HG03103 (cell line): ENCODE results near the gene SERINC3.

ENCODE experiments used
- ATAC-seq: cut with Tn5 transposase; IDR thresholded peaks from one replicate; pipeline ENCODE4 v1.9.1; 2021; ENCODE audit warnings: low read depth; ENCODE audit not compliant: unreplicated experiment

The SERINC3 gene

DNA sequence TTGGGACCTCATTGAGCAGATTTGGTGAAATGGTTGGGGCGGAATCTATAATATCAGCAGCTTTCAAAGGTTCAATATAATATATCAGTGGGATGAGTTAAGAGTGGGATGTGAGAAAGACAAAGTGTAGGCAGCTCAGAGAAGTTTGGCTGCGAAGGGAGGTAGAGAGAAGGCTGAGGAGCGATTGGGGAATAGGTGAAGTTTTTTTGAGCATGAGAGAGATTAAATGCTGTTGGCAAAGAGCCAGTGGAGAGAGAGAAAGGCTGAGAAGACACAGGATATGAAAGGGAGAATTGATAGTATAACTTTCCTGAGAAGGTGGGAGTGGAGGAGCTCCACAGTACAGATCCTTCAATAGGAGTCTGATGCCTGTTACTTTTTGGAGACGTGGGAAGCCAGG lies 12.1 kb upstream of the SERINC3 start:
- no peak for ATAC-seq

DNA sequence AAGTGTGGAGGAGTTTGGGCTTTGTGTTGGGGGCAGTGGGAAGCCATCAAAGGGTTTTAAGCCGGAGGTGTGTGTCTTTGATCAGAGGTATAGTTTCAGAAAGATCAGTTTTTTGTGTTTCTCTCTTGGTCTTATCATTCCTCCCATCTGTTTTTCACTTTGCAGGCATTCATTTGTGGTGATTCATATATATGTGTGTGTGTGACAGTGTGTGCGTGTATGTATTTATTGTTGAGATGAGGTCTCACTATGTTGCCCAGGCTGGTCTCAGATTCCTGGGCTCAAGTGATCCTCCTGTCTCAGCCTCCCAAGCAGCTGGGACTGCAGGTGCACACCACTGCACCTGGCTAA lies 11.1 kb upstream of the SERINC3 start:
- ATAC-seq = no peak

DNA sequence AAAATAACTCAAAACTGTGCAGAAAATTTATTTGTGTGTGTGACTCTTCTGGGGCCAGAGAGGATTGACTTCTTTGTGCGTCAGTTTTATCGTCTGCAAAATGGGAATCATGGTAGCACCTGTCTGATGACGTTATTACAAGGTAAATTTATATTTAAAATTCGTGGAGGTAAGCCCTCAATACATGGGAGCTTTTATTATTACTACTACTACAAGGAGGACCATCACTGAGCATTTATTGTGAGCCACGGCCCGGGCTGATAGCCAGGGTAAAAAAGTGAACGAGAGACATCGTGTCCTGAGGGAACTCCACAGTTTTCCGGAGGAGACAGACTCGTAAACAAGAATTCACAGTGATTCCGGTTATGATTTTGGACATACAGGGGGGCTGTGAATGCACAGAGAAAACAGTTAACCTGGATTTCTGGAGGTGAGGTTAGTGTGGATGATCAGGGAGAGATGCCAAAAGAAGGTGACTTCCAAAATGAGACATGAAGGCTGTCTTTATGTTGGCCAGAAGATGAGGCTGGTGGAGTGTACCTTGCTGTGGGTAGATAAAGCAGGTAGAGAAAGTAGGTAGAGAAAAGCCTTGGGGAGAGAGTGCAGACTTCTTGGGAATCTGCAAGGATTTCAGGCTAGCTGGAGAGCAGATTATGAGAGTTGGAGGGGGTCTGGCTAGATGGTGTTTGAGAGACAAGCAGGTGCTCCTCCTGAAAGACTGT lies 10.6 kb upstream of the SERINC3 start:
- ATAC-seq = no peak

DNA sequence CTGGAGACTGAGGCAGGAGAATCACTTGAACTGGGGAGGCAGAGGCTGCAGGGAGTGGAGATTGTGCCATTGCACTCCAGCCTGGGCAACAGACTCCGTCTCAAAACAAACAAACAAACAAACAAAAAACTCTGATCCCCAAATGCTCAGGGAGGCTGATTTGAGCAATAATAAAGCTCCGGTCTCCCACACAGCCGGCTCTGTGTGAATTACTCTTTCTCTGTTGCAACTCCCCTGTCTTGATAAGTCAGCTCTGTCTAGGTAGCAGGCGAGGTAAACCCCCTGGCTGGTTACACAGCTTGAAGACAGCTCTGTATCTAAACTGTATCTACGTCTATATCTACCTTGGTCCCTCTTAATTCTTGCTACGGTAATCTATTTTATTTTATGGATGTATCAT lies 6.4 kb upstream of the SERINC3 start:
- ATAC-seq = no peak

DNA sequence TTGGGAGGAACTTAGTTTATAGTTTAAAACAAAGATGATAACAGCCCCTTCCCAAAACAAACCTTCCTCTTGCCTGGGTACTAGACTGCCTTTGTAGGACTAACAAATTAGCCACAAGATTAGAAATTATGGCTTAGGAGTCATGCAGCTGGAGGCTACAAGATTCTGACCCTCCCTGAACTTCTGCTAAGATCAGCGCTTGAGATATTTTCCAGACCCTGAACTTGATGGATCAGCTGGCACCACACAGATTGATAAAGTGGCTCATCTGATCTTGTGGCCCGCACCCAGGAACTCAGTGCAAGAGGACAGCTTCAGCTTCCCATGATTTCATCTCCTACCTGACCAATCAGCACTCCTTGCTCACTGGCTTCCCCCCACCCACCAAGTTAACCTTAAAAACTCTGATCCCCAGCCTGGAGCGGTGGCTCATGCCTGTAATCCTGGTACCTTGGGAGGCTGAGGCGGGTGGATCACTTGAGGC lies 5.9 kb upstream of the SERINC3 start:
- no peak for ATAC-seq

DNA sequence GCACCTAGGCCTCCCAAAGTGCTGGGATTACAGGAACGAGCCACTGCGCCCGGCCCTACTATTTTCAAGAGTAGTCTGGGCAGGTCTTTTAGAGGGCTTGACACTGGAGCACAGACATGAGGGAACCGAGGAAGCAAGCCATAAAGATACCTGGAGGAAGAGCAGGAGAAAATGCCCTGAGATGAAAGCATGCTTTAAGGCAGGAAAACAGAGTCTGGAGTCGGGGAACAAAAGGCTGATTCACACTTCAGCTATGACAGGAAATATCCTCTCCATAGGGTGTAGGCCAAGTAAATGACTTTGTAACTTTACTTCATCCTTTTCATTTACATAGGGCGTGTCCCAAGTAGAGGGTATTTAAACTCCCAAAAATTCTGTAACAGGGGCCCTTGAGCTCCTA lies 4.3 kb upstream of the SERINC3 start:
- no peak for ATAC-seq

DNA sequence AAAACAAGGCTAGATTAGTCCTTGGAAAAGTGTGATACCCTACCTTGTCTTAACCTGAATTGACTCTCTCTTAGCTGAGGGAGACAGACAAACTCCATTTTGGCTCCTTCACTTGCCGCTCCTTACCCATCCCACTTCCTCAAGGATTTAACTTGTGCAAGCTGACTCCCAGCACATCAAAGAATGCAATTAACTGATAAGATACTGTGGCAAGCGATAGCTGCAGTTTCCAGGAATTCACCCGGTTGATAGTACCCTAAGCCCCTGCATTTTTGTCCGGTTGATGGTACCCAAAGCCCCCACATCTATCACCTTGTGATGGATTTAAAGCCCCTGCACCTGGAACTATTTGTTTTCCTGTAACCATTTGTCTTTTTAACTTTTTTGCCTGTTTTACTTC lies 1.9 kb upstream of the SERINC3 start:
- no peak for ATAC-seq

DNA sequence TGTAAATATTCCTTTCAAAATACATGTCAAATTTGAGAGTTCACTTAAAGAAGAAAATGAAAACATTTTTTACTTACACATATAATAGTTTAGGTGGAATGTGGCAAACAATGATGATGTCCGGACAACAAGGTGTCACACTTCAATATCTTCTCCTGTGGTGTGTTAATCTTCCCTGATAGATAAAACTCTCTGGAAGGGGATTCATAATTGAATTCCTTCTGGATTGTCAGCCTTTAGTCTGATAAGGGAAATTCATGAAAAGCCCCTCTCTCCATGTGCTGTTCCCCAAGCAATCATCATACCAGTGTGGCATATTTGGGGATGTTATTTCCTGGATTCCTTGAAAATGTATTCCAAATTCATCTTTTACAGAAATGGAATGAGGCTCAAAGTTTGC lies 971 bp upstream of the SERINC3 start:
- ATAC-seq = no peak

DNA sequence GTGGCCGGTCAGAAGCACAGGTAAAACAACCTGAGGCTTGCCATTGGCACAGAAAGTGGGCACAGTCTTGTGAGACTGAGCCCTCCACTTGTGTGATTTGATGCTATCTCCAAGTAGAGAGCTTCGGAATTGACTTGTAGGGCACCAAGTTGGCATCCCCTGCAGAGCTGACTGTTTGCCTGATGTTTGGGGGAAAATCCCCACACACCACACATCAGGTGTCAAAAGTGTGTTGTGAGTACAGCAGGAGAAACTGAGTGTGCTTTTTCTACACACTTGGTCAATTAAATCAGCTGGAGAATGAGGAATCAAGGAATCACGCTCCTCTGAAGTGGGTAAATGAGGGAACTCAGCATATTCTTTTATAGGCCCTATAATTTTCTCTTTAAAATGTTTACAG lies 989 bp downstream of the SERINC3 start:
- ATAC-seq = no peak

DNA sequence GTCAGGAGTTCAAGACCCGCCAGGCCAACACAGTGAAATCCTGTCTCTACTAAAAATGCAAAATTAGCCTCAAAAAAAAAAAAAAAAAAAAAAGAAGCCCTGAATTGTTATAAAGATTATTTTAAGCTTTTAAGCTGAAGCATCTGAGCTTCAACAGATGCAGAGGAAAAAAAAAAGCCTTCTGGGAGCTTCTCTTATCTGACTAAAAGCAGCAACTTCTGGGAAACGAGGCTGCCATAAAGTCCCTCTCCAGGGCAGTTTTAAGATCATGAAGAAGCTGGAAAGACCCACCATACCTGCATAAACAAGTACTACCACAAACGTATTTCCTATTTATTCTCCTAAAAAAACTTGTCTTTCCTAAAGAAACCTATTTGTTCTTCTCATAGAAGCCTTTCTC lies 3.6 kb downstream of the SERINC3 start:
- ATAC-seq = no peak

DNA sequence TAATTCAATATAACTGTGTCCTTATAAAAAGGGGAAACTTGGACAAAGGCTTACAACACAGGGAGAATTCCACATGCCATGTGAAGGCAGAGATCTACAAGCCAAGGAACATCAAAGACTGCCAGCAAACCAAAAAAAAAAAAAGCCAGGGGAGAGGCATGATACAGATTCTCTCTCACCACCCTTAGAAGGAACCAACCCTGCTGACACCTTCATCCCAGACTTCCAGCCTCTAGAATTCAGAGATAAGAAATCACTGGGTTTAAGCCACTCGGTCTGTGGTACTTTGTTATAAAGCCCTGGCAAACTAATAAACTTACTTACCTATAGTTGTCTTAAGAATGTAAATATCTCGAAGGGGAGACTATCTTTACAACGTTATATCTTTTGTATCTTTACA lies 4.4 kb downstream of the SERINC3 start:
- ATAC-seq = no peak

DNA sequence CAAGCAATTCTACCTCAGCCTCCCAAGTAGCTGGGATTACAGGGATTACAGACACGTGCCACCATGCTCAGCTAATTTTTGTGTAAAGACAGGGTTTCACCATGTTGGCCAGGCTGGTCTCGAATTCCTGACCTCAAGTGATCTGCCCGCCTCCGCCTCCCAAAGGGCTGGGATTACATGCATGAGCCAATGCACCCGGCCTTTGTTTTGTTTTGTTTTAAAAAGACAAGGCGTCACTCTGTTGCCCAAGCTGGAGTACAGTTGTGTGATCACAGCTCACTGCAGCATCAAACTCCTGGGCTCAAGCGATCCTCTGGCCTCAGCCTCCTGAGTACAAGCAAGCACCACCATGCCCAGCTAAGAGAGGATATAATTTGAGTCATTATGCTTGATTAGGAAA lies 5.4 kb downstream of the SERINC3 start:
- ATAC-seq = no peak

DNA sequence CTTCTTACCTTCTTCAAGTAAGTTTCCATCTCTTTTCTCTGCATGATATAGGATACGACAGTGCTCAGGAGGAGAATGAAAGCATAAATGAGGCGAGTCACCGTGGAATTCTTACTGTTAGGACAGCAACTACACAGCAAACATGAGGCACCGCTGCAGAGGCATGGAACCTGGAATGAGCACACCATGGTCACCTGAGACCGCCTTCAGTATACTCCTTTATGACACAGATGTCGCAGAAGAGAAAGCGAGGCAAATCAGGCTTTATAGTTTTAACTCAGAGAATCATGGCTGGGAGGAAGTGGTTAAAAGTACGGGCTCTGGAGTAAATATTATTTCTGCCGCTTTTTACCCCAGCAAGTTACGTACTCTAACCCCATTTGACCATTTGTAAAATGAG lies 8.0 kb downstream of the SERINC3 start:
- no peak for ATAC-seq

DNA sequence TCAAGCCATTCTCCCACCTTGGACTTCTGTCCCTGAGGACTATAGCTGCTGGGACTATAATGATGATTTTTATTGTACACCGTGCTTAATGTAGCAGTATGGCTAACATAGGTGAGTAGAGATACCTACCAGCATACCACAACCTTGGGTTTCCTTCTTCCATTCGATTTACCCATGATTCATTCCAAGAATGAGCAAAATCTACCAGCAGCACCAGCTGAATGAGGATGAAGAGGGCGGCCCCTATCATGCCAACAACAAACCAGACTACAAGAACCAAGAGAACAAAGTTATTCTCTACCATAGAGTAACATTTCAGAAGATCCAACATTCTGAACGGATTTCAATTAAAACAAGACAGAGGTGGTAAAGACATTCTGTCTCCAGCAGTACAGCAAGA lies 12.1 kb downstream of the SERINC3 start:
- ATAC-seq = no peak

DNA sequence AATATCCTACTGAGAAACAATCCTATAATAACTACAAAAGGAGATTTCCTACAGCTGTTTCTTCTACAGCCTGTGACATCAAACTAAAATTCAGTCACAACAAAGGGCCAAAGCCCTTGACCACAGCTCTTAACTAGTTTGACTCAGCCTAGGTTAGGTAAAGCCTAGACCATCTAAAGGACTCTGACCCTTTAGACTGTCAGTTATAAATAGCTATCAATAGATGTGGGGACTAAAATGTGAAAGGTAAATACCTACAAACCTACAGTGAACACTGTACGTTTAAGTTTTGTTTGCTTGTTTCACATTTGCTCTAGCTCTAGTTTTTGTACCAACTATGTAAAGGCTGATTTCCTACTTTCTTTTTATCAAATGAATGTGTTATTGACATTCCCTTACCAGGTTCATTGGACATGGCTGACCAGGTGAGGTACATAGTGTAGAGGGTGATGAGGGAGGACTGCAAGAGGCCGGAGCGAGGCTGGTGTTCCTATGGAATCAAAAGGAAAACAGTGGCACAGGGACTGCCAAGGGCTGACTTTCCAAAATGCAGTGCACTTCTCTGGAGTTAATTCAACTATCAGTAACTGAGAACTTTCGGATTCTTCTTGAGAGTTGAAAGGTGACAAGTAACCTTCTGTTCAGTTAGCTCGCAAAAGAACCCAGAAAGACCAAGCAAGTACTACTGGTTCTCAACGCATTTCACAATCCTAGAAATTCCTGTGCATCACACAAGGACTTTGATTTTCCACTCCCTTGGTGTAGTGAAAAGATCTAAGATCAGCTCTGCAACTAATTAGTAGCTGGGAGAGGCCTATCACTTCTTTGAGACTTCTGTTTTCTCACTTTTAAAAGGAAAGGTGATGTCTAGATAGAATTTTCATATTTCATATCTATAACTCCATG lies 17.2 kb downstream of the SERINC3 start:
- no peak for ATAC-seq

DNA sequence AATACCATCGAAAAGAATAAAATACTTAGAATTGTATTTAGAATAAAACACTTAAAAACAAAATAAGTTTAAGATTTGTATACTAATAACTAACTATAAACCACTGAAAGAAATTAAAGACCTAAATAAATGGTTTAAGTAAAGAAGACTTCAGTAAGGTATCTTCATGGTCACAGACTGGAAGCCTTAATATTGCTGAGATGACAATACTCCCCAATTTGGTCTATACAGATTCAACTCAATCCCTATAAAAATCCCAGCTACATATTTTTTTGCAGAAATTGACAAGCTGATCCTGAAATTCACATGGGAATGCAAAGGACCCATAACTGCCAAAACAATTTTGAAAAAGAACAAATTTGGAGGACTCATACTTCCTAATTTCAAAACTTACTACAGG lies 18.9 kb downstream of the SERINC3 start:
- ATAC-seq = no peak

DNA sequence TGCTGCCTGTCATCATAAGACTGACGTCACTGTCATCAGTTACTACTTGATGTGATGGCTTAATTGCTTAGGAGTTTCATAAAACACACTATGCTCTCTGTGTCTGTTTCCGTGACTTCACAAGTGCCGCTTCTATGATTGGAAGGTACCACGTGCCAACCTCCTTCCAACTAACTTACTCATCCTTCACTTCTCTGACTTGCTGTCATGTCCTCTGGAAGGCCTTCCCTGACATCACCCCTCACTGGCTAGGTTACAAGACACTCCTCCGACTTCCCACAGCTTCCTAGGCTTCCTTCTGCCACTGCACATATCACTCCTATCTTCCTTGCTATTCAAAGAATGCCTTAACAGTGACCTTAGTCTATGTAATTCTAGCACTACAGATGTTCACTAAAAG lies 20.4 kb downstream of the SERINC3 start:
- no peak for ATAC-seq

DNA sequence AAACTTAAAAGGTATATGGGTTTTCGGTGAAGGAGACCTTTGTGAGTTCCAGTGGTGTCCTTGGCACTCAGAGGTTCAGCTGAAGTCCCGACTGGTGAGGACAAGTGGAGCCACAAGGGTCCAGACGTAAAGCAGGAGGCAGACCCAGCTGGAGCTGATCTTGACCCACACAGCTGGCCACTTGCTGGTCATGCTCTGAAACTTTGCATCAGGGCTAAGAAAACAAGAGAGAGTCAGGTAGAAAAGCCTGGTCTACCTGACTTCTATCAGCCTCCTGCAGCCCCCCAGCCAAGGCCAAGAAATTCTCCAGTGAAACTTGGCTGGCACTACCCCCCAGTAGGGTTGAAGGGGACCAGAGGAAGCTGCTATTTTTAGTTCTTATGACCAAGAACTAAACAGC lies 21.6 kb downstream of the SERINC3 start:
- no peak for ATAC-seq

DNA sequence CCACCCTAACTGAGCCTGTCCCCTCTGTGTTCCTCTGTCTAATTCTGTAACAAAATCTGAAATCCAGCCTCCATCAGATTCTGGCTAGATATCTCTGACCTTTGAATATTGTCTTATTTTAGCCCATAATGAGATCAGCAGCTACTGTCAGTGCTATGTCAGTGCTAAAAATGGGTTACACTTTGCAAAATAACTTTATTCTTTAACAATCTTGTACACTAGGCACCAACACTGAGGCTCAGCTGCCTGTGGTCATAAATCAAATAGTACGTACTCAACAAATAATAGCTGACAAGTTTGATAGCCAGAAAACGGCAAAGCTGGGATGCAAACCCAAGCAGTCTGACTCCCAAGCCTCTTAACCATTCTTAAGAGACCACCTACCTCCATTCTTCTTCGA lies 24.1 kb downstream of the SERINC3 start:
- no peak for ATAC-seq

DNA sequence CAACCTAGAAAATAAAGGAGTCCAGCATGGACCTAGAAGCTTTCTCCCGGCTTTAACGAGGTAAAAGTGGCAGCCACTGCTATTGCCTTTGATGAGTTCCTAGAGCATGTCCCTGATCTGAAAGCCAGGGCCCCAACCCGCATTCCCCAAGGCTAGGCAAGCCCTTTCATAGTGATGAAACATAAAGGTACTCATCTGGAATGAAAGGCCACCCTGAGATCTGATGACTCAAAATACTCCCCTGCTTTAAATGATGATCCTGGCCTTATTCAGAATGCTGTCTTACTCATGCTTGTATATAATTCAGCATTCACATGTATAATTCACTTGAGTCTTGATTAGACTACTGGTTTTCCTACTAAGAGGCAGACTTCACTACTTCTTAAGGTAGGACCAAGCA lies 24.9 kb downstream of the SERINC3 start:
- ATAC-seq = no peak

DNA sequence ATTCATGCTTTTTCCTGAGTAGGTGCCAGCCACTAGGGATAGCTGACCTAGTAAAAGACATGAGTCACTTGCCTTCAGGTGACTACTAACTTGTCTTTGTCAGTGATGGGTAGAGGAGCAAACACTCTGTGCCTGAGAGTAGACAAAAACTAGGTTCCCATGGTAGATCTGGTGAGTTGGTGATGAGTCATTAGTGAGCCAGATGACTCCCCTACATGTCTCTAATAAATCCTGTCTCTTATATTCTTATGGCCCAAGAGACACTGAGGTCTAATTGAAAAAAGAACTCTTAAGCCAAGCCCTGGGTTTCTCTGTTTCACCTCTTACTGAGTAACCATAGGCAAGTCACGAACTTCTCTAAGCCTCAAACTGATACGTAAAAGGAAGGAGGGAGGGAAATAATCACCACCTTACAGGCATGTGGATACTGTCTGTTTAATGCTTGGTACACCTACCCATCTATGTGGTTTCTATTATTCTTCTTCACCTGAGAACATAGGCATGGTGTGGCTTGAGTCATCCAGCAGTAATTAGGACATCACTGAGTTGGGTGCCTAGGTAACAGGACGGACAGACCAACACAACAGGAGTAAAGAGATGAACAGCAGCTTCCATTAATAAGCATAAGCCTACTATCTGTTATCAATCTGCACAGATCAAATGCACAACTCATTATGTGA lies 25.9 kb downstream of the SERINC3 start:
- no peak for ATAC-seq
